Measurements from ENCODE around the gene MBNL1.

MBNL1 gene

DNA sequence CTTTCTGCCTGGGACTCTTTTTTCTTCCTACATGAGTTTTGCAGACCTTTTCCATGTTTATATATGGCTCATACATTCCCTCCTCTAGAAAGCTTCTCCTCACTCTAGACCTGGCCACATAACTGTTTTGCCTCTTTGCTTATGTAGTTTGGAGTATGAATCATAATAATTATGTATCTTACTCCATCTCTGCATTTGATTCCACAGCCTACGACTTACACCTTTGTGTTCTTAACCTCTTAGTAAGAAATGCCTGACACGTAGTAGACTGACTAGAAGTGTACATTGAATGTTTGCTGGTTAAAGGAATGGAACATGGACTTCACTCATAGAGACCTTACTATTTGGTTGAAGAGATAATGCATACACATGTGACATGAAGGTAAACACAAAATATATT is 56.4 kb downstream of the MBNL1 start:
- H3K4me3 ChIP-seq (ENCODE audit: low read depth, low read length): no peak overlapping the region
- TF ChIP-seq, protein P1, sequence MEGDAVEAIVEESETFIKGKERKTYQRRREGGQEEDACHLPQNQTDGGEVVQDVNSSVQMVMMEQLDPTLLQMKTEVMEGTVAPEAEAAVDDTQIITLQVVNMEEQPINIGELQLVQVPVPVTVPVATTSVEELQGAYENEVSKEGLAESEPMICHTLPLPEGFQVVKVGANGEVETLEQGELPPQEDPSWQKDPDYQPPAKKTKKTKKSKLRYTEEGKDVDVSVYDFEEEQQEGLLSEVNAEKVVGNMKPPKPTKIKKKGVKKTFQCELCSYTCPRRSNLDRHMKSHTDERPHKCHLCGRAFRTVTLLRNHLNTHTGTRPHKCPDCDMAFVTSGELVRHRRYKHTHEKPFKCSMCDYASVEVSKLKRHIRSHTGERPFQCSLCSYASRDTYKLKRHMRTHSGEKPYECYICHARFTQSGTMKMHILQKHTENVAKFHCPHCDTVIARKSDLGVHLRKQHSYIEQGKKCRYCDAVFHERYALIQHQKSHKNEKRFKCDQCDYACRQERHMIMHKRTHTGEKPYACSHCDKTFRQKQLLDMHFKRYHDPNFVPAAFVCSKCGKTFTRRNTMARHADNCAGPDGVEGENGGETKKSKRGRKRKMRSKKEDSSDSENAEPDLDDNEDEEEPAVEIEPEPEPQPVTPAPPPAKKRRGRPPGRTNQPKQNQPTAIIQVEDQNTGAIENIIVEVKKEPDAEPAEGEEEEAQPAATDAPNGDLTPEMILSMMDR (IDR thresholded peaks at IDR 0.05; ENCODE audit: low read depth, low read length): no peak

- TF ChIP-seq, protein P1 (IDR thresholded peaks at IDR 0.05; ENCODE audit: low read depth, low read length): no peak
- H3K4me3 ChIP-seq (ENCODE audit: low read depth, low read length): no peak overlapping the region
Measured at GRCh38 chr3:152327203-152327602, 58.5 kb downstream of the MBNL1 start.

GRCh38 chr3:152328841-152329240 is 60.1 kb downstream of the MBNL1 start:
- no peak overlapping the region for H3K4me3 ChIP-seq (ENCODE audit: low read depth, low read length)
- TF ChIP-seq, protein P1 (IDR thresholded peaks at IDR 0.05; ENCODE audit: low read depth, low read length): no peak

DNA sequence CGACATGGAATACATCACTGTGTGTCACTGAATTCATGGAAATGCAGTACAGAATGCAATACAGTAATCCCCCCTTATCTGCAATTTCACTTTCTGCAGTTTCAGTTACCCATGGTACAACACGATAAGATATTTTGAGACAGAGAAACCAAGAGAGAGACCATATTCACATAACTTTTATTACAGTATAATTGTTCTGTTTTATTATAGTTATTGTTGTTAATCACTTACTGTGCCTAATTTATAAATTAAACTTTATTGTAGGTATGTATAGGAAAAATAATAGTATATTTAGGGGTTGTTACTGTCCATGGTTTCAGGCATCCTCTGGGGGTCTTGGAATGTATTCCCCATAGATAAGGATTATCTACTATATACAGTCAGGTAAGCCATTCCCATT is 61.8 kb downstream of the MBNL1 start:
- TF ChIP-seq, protein P1 (IDR thresholded peaks at IDR 0.05; ENCODE audit: low read depth, low read length): no peak
- no peak overlapping the region for H3K4me3 ChIP-seq (ENCODE audit: low read depth, low read length)

- TF ChIP-seq, protein P1 (IDR thresholded peaks at IDR 0.05; ENCODE audit: low read depth, low read length): no peak
- H3K4me3 ChIP-seq (ENCODE audit: low read depth, low read length): no peak overlapping the region
Measured at GRCh38 chr3:152331018-152331541, 62.4 kb downstream of the MBNL1 start.

DNA sequence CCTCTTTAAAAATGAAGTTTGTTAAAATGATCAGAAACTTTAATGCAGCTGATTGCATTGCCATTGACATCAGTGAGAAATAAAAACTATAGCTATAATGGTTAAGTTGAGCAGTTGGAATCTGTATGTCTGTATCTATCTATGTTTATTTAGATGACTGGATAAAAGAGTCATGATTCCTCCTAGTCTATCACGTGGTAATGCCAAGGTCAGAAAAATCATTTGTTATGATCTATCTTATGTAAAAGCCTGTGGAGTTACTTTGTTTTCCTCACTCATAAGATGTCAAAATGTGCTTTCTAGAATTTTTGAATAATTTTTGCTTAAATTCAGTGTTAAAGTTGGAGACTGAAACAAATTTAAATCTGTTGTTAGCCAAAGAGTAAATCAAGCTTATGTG is 63.3 kb downstream of the MBNL1 start:
- TF ChIP-seq, protein P1 (IDR thresholded peaks at IDR 0.05; ENCODE audit: low read depth, low read length): no peak
- H3K4me3 ChIP-seq (ENCODE audit: low read depth, low read length): no peak overlapping the region

DNA sequence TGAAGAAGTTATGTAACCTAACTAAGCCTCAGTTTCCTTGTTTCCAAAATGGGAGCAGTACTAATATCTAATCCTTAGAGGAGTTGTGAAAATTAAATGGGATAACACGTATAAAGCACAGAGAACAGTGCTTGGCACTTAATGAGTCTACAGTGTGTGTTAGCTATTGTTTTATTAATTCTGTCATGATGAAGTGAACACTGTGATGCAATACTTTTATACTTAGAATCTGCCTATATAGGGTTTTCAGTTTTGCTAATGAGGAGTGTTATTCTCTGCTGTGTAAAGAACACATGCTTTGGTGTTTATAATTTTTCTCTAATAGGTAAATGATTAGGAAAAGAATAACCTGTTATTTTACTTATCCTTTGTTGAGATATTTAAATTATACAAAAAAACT is 65.2 kb downstream of the MBNL1 start:
- no peak overlapping the region for H3K4me3 ChIP-seq (ENCODE audit: low read depth, low read length)
- TF ChIP-seq, protein P1 (IDR thresholded peaks at IDR 0.05; ENCODE audit: low read depth, low read length): no peak

All from WI38 (cell line).